ENCODE data around the gene FBXO36. TPM values are rescaled to one million over a fixed set of nuclear protein-coding genes. Genes with fewer than 3 reads are reported as not detected.

The FBXO36 gene
- total RNA-seq, 1 donor from 2014 or later = 1.9 TPM

GRCh38 chr2:230050136-230050535 is 127.8 kb downstream of the FBXO36 start:
- no peak for FAIRE-seq
- DNase-seq (ENCODE audit: low read depth) = no peak
- no peak overlapping the region for H3K9ac ChIP-seq (ENCODE audit: low read length)
- no peaks in the 10 kb centered on the region for H3K36me3 ChIP-seq (ENCODE audit: insufficient read depth, low read length)
- TF ChIP-seq EZH2 (IDR thresholded peaks at IDR 0.05; ENCODE audit: insufficient read depth, low read length) (no peak), CTCF (IDR thresholded peaks at IDR 0.05; ENCODE audit: insufficient read depth, low read depth, low read length) (no peak)
- no peak overlapping the region for H3K4me3 Mint-ChIP-seq (ENCODE audit: unreplicated experiment)
- no peaks in the 10 kb centered on the region for H3K9me3 Mint-ChIP-seq (ENCODE audit: unreplicated experiment)
- H3K27ac Mint-ChIP-seq (ENCODE audit: unreplicated experiment) = no peak overlapping the region
- H3K79me2 ChIP-seq (ENCODE audit: insufficient read depth, low read length) = no peaks in the 10 kb centered on the region
- no peak overlapping the region for H3K27ac ChIP-seq (ENCODE audit: low read depth, low read length)
- no peaks in the 10 kb centered on the region for H3K36me3 Mint-ChIP-seq (ENCODE audit: low read depth, unreplicated experiment)
- H2AFZ ChIP-seq (ENCODE audit: low read depth, low read length) = no peak overlapping the region
- H3K27me3 ChIP-seq (ENCODE audit: insufficient read depth, low read length) = no peaks in the 10 kb centered on the region
- no peaks in the 10 kb centered on the region for H4K20me1 ChIP-seq (ENCODE audit: insufficient read depth, low read length)
- H3K4me1 ChIP-seq (ENCODE audit: insufficient read depth, low read length) = peaks cover 10% of the 10 kb centered on the region
- H3K27me3 Mint-ChIP-seq (ENCODE audit: low read depth, unreplicated experiment) = no peaks in the 10 kb centered on the region
- no peak overlapping the region for H3K4me3 ChIP-seq (ENCODE audit: insufficient read depth, low read depth, low read length)
- no peak overlapping the region for H3K4me2 ChIP-seq (ENCODE audit: low read length)
- H3K4me1 Mint-ChIP-seq (ENCODE audit: low read depth, unreplicated experiment) = peaks cover 12% of the 10 kb centered on the region
- H3K9me3 ChIP-seq (ENCODE audit: insufficient read depth, low read depth, low read length) = no peaks in the 10 kb centered on the region

- H3K4me3 Mint-ChIP-seq (ENCODE audit: unreplicated experiment) = no peak overlapping the region
- H3K27ac ChIP-seq (ENCODE audit: low read depth, low read length) = no peak overlapping the region
- no peaks in the 10 kb centered on the region for H3K27me3 ChIP-seq (ENCODE audit: insufficient read depth, low read length)
- peaks cover 10% of the 10 kb centered on the region for H3K4me1 ChIP-seq (ENCODE audit: insufficient read depth, low read length)
- H3K36me3 Mint-ChIP-seq (ENCODE audit: low read depth, unreplicated experiment) = no peaks in the 10 kb centered on the region
- no peak overlapping the region for H2AFZ ChIP-seq (ENCODE audit: low read depth, low read length)
- H3K4me2 ChIP-seq (ENCODE audit: low read length) = no peak overlapping the region
- DNase-seq (ENCODE audit: low read depth) (no peak), FAIRE-seq (peak; percentile 5)
- no peaks in the 10 kb centered on the region for H3K9me3 Mint-ChIP-seq (ENCODE audit: unreplicated experiment)
- H4K20me1 ChIP-seq (ENCODE audit: insufficient read depth, low read length) = no peaks in the 10 kb centered on the region
- peaks cover 12% of the 10 kb centered on the region for H3K4me1 Mint-ChIP-seq (ENCODE audit: low read depth, unreplicated experiment)
- no peaks in the 10 kb centered on the region for H3K79me2 ChIP-seq (ENCODE audit: insufficient read depth, low read length)
- no peak overlapping the region for H3K9ac ChIP-seq (ENCODE audit: low read length)
- H3K27ac Mint-ChIP-seq (ENCODE audit: unreplicated experiment) = no peak overlapping the region
- TF ChIP-seq CTCF (IDR thresholded peaks at IDR 0.05; ENCODE audit: insufficient read depth, low read depth, low read length) = no peak
- TF ChIP-seq EZH2 (IDR thresholded peaks at IDR 0.05; ENCODE audit: insufficient read depth, low read length) = no peak
- no peaks in the 10 kb centered on the region for H3K36me3 ChIP-seq (ENCODE audit: insufficient read depth, low read length)
- no peaks in the 10 kb centered on the region for H3K9me3 ChIP-seq (ENCODE audit: insufficient read depth, low read depth, low read length)
- no peak overlapping the region for H3K4me3 ChIP-seq (ENCODE audit: insufficient read depth, low read depth, low read length)
- H3K27me3 Mint-ChIP-seq (ENCODE audit: low read depth, unreplicated experiment) = no peaks in the 10 kb centered on the region
These were observed 130.0 kb downstream of the FBXO36 start for GRCh38 chr2:230052299-230052698.

GRCh38 chr2:230053753-230054478 is 131.6 kb downstream of the FBXO36 start:
- peak overlapping the region; percentile 41 for H3K4me2 ChIP-seq (ENCODE audit: low read length)
- Mint-ChIP-seq H3K4me1 (ENCODE audit: low read depth, unreplicated experiment) (peaks cover 12% of the 10 kb centered on the region), H3K27me3 (ENCODE audit: low read depth, unreplicated experiment) (no peaks in the 10 kb centered on the region), H3K27ac (ENCODE audit: unreplicated experiment) (no peak overlapping the region), H3K36me3 (ENCODE audit: low read depth, unreplicated experiment) (no peaks in the 10 kb centered on the region), H3K9me3 (ENCODE audit: unreplicated experiment) (no peaks in the 10 kb centered on the region), H3K4me3 (ENCODE audit: unreplicated experiment) (no peak overlapping the region)
- no peak overlapping the region for H3K9ac ChIP-seq (ENCODE audit: low read length)
- no peak for TF ChIP-seq CTCF (IDR thresholded peaks at IDR 0.05; ENCODE audit: insufficient read depth, low read depth, low read length)
- no peak for TF ChIP-seq EZH2 (IDR thresholded peaks at IDR 0.05; ENCODE audit: insufficient read depth, low read length)
- no peaks in the 10 kb centered on the region for H3K79me2 ChIP-seq (ENCODE audit: insufficient read depth, low read length)
- no peak overlapping the region for H2AFZ ChIP-seq (ENCODE audit: low read depth, low read length)
- peaks cover 10% of the 10 kb centered on the region for H3K4me1 ChIP-seq (ENCODE audit: insufficient read depth, low read length)
- H3K36me3 ChIP-seq (ENCODE audit: insufficient read depth, low read length) = no peaks in the 10 kb centered on the region
- no peak overlapping the region for H3K4me3 ChIP-seq (ENCODE audit: insufficient read depth, low read depth, low read length)
- no peak overlapping the region for H3K27ac ChIP-seq (ENCODE audit: low read depth, low read length)
- H3K9me3 ChIP-seq (ENCODE audit: insufficient read depth, low read depth, low read length) = no peaks in the 10 kb centered on the region
- peak; percentile 9 for FAIRE-seq
- no peaks in the 10 kb centered on the region for H3K27me3 ChIP-seq (ENCODE audit: insufficient read depth, low read length)
- no peaks in the 10 kb centered on the region for H4K20me1 ChIP-seq (ENCODE audit: insufficient read depth, low read length)
- peak; percentile 84 for DNase-seq (ENCODE audit: low read depth)
